Effector memory CD8-positive, alpha-beta T cell (primary cell): ENCODE measurements around the gene CCDC70.
"Not testable (repeated sequence)": the region's sequence is repeated elsewhere in the genome, so short reads cannot be mapped to it uniquely, and the experiment has no call there.

ENCODE experiments used
- ATAC-seq: fragments of 150-1000 bp; cut with Tn5 transposase; replicated peaks from 2 replicates; pipeline ENCODE4 v1.10.0; 2021; ENCODE audit warnings: mild to moderate bottlenecking, moderate library complexity
- DNase-seq, 3 experiments: peaks; one replicate each; pipeline ENCODE4 v3.0.0; 2021
- H3K27ac Mint-ChIP-seq, 2 donors: one replicate each; pipeline ENCODE4 v1.8.0; 2022; ENCODE audit warnings: mild to moderate bottlenecking in 2 of 2, mixed read lengths in 2 of 2, moderate library complexity in 2 of 2
- H3K27me3 Mint-ChIP-seq, 2 donors: one replicate each; pipeline ENCODE4 v1.8.0; 2022; ENCODE audit warnings: mixed read lengths in 2 of 2
- H3K36me3 Mint-ChIP-seq: one replicate; pipeline ENCODE4 v1.8.0; 2022; ENCODE audit warnings: mild to moderate bottlenecking, moderate library complexity, mixed read lengths; ENCODE audit not compliant: insufficient read depth
- H3K4me1 Mint-ChIP-seq, 2 donors: one replicate each; pipeline ENCODE4 v1.8.0; 2022; ENCODE audit warnings: low read depth in 2 of 2, mixed read lengths in 2 of 2
- H3K4me3 Mint-ChIP-seq, 2 donors: one replicate each; pipeline ENCODE4 v1.8.0; 2022; ENCODE audit warnings: mild to moderate bottlenecking in 2 of 2, mixed read lengths in 2 of 2, moderate library complexity in 2 of 2
- H3K9me3 Mint-ChIP-seq, 2 donors: one replicate each; pipeline ENCODE4 v1.8.0; 2022; ENCODE audit warnings: mixed read lengths in 2 of 2

CCDC70 gene

DNA sequence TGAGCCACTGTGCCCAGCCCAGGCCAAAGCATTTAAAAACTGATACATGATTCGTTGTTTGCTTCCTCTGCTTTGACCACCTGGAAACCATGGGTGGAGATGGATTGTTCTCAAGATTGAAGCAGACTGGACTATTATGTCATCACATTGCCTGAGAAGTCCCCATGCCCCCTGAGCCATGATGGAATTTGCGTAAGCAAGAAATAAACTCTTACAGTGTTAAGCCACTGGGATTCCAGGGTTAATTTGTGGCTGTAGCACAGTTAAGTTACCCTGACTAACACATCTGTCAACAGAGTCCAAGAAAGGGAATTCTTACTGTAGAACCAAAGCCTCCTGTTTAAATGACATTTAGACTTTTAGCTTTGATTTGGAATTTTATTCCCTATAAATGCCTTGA is 38.4 kb upstream of the CCDC70 start:
- Mint-ChIP-seq H3K4me1 (peaks cover 73 to 82% of the 10 kb centered on the region in 2 donors), H3K36me3 (peaks cover 4% of the 10 kb centered on the region), H3K4me3 (peak overlapping the region in 1 of 2 donors; percentile 58), H3K9me3 (no peaks in the 10 kb centered on the region), H3K27me3 (no peaks in the 10 kb centered on the region), H3K27ac (peak overlapping the region; percentile 79 to 88)
- DNase-seq: no peak
- ATAC-seq: no peak

DNA sequence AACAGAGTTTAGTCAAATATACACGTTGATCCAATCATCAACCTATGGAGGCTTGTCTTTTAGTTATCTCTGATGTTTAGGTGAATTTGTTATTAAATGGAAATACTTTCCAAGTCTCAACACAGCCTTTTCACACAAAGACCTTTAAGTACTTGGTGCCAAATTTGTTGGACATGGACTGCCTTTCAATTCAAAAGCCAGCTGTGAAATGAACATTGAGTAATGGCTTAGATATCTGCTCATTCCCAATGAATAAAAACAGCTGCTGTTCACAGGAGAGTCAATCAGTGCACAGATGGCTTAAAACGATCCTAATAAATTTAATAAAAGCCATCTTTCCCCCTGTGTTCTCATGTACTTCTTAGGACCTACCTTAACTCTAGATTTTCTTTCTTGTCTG is 37.9 kb upstream of the CCDC70 start:
- Mint-ChIP-seq H3K4me1 (peaks cover 75 to 77% of the 10 kb centered on the region in 2 donors), H3K4me3 (peak overlapping the region in 1 of 2 donors; percentile 58), H3K27me3 (no peaks in the 10 kb centered on the region), H3K9me3 (no peaks in the 10 kb centered on the region), H3K36me3 (peaks cover 4% of the 10 kb centered on the region), H3K27ac (peak overlapping the region; percentile 92 to 96)
- DNase-seq (no peak), ATAC-seq (no peak)

GRCh38 chr13:51824712-51825111 is 37.1 kb upstream of the CCDC70 start:
- ATAC-seq: not testable (repeated sequence)
- H3K27ac Mint-ChIP-seq: peak overlapping the region; percentile 92 to 96

GRCh38 chr13:51825165-51825592 is 36.6 kb upstream of the CCDC70 start:
- Mint-ChIP-seq H3K9me3 (no peaks in the 10 kb centered on the region), H3K4me3 (peak overlapping the region; percentile 58 to 61), H3K4me1 (peaks cover 67 to 69% of the 10 kb centered on the region in 2 donors), H3K27ac (peak overlapping the region; percentile 92 to 96), H3K36me3 (peaks cover 4% of the 10 kb centered on the region), H3K27me3 (no peaks in the 10 kb centered on the region)
- DNase-seq (no peak), ATAC-seq (peak; percentile 63)

More at GRCh38 chr13:51824712-51825111, 37.1 kb upstream of the CCDC70 start:
- peaks cover 71 to 72% of the 10 kb centered on the region in 2 donors for H3K4me1 Mint-ChIP-seq
- not testable (repeated sequence) for DNase-seq, H3K9me3 Mint-ChIP-seq, H3K36me3 Mint-ChIP-seq, H3K27me3 Mint-ChIP-seq
- H3K4me3 Mint-ChIP-seq: peak overlapping the region; percentile 58 to 61

DNA sequence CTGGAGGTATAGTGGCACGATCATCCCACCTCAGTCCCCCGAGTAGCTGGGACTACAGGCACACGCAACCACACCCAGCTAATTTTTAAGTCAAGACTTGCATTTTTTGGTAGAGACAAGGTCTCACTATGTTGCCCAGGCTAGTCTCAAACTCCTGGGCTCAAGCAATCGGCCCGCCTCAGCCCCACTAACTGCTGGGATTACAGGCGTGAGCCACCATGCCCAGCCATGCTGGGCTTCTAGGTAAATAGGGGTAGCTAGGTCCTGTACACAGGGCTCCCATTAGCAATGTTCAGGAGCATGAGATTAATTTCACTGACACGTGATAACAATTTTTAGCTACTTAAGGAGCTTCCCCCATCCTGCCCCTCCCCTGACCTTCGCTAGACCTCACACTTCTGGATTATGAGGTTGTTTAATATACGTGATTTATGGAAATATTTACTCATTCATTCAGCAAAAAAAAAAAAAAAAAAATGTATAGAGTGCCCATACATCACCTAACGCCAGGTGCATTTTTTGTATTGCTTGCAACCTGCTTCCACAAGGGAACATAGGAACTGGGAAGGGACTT is 36.0 kb upstream of the CCDC70 start:
- H3K4me3 Mint-ChIP-seq: peak overlapping the region; percentile 58 to 61
- no peaks in the 10 kb centered on the region for H3K27me3 Mint-ChIP-seq
- DNase-seq (no peak), ATAC-seq (no peak)
- no peaks in the 10 kb centered on the region for H3K9me3 Mint-ChIP-seq
- peaks cover 61 to 66% of the 10 kb centered on the region in 2 donors for H3K4me1 Mint-ChIP-seq
- peaks cover 4% of the 10 kb centered on the region for H3K36me3 Mint-ChIP-seq
- peak overlapping the region; percentile 92 to 96 for H3K27ac Mint-ChIP-seq

DNA sequence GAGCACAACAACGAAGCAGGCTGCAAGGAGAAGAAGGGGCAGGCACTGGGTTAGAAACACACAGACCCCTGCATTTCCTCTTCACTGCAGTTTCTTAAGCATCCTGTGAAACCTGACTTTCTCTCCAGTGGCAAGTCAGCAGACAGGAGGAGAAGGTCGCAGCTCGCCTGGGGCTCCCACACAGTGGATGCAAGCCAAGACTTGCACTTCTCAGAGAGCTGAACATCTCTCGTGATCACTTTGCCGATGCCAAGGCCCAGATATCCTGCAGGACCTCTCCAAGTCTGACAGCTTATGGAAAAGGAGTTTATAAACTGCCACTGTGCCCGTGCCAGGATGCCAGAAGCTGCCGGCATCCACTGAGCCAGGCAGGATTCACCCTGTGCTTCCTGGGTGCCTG is 35.2 kb upstream of the CCDC70 start:
- no peaks in the 10 kb centered on the region for H3K27me3 Mint-ChIP-seq
- peaks cover 53 to 60% of the 10 kb centered on the region in 2 donors for H3K4me1 Mint-ChIP-seq
- H3K36me3 Mint-ChIP-seq: peaks cover 4% of the 10 kb centered on the region
- peak overlapping the region; percentile 92 to 96 for H3K27ac Mint-ChIP-seq
- H3K4me3 Mint-ChIP-seq: peak overlapping the region; percentile 44 to 61
- no peaks in the 10 kb centered on the region for H3K9me3 Mint-ChIP-seq
- ATAC-seq (no peak), DNase-seq (no peak)

DNA sequence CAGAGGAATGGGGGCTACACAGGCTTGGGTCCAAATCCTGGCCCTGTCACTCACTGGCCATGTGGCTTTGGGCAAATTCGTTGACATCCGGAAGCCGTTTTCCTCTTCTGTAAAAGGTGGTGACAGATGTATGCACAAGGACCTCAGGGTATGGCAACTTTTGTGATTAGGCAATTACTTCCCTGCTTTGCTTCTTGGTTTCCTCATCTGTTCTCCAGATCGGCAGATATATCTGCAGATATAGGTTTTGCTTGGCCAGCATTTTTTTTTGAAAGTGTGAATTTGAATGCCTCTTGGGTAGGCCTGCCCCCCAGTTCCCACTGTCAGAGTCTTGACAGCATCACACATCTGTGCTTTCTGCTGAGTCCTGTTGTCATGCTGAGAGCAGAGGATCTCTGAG is 34.5 kb upstream of the CCDC70 start:
- ATAC-seq (no peak), DNase-seq (no peak)
- Mint-ChIP-seq H3K27ac (peak overlapping the region; percentile 92 to 96), H3K9me3 (no peaks in the 10 kb centered on the region), H3K27me3 (no peaks in the 10 kb centered on the region), H3K4me3 (peak overlapping the region; percentile 44 to 61), H3K4me1 (peaks cover 48 to 54% of the 10 kb centered on the region in 2 donors), H3K36me3 (peaks cover 4% of the 10 kb centered on the region)

GRCh38 chr13:51828730-51829567 is 32.8 kb upstream of the CCDC70 start:
- DNase-seq (no peak), ATAC-seq (no peak)
- H3K27me3 Mint-ChIP-seq: peaks cover 0 to 8% of the 10 kb centered on the region in 2 donors
- H3K27ac Mint-ChIP-seq: peak overlapping the region in 1 of 2 donors; percentile 96
- no peaks in the 10 kb centered on the region for H3K9me3 Mint-ChIP-seq
- peaks cover 45% of the 10 kb centered on the region in 2 donors for H3K4me1 Mint-ChIP-seq
- H3K36me3 Mint-ChIP-seq: peaks cover 4% of the 10 kb centered on the region
- H3K4me3 Mint-ChIP-seq: no peak overlapping the region

GRCh38 chr13:51829568-51829899 is 32.2 kb upstream of the CCDC70 start:
- H3K4me3 Mint-ChIP-seq: no peak overlapping the region
- peaks cover 39 to 41% of the 10 kb centered on the region in 2 donors for H3K4me1 Mint-ChIP-seq
- no peaks in the 10 kb centered on the region for H3K9me3 Mint-ChIP-seq
- H3K27me3 Mint-ChIP-seq: peaks cover 0 to 8% of the 10 kb centered on the region in 2 donors
- ATAC-seq: no peak
- no peak overlapping the region for H3K27ac Mint-ChIP-seq
- no peak for DNase-seq
- peaks cover 4% of the 10 kb centered on the region for H3K36me3 Mint-ChIP-seq

DNA sequence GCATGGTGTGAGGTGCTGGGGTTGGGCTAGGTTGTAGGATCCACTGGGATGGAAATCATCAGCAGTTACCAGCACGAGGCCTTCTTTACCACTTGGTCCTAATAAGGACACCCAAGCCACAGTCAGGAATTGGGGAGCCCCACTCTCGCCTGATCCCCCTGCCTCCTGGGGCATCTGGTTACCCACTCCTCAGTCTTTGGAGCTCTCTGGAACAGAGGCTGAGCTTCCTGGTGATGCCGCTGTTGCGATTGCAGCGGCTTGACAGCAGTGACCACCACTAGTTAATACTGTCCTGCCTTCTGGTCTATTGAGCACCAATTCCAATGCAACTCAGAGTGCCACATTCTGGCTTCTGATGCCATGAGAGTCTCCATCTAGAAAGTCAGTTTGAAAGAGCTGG is 30.2 kb upstream of the CCDC70 start:
- no peak for ATAC-seq

GRCh38 chr13:51832471-51833152 is 29.2 kb upstream of the CCDC70 start:
- ATAC-seq: peak; percentile 100
- Mint-ChIP-seq H3K27me3 (peaks cover 0 to 16% of the 10 kb centered on the region in 2 donors), H3K4me1 (peaks cover 12 to 17% of the 10 kb centered on the region in 2 donors), H3K4me3 (no peak overlapping the region), H3K36me3 (no peaks in the 10 kb centered on the region), H3K27ac (peak overlapping the region in 1 of 2 donors; percentile 14), H3K9me3 (no peaks in the 10 kb centered on the region)
- peak; percentile 41 to 56 (median 55) for DNase-seq

More for the DNA sequence above, 30.2 kb upstream of the CCDC70 start:
- H3K9me3 Mint-ChIP-seq: no peaks in the 10 kb centered on the region
- peaks cover 22 to 24% of the 10 kb centered on the region in 2 donors for H3K4me1 Mint-ChIP-seq
- H3K4me3 Mint-ChIP-seq: no peak overlapping the region
- no peak overlapping the region for H3K27ac Mint-ChIP-seq
- DNase-seq: no peak
- peaks cover 0 to 8% of the 10 kb centered on the region in 2 donors for H3K27me3 Mint-ChIP-seq
- H3K36me3 Mint-ChIP-seq: no peaks in the 10 kb centered on the region

GRCh38 chr13:51833980-51834379 is 27.8 kb upstream of the CCDC70 start:
- Mint-ChIP-seq H3K9me3 (no peaks in the 10 kb centered on the region), H3K27ac (no peak overlapping the region), H3K36me3 (no peaks in the 10 kb centered on the region), H3K27me3 (peaks cover 0 to 21% of the 10 kb centered on the region in 2 donors), H3K4me3 (no peak overlapping the region), H3K4me1 (peaks cover 8 to 9% of the 10 kb centered on the region in 2 donors)
- ATAC-seq: no peak
- no peak for DNase-seq

- no peak overlapping the region for H3K27ac Mint-ChIP-seq
- peaks cover 8 to 9% of the 10 kb centered on the region in 2 donors for H3K4me1 Mint-ChIP-seq
- peaks cover 0 to 21% of the 10 kb centered on the region in 2 donors for H3K27me3 Mint-ChIP-seq
- H3K4me3 Mint-ChIP-seq: no peak overlapping the region
- H3K9me3 Mint-ChIP-seq: no peaks in the 10 kb centered on the region
- DNase-seq (no peak), ATAC-seq (no peak)
- H3K36me3 Mint-ChIP-seq: no peaks in the 10 kb centered on the region
Observed at GRCh38 chr13:51834581-51835171, 27.1 kb upstream of the CCDC70 start.
